Fibroblast of villous mesenchyme (primary cell): Measurements from ENCODE around the gene CBX5. TPM values are rescaled to one million over a fixed set of nuclear protein-coding genes. Genes with fewer than 3 reads are reported as not detected.
A peak's percentile ranks its signal among the peaks of the same experiment; 100 is the strongest.

Experiments
- DNase-seq: peaks from one replicate; pipeline ENCODE4 v3.0.0-alpha.2; 2010; ENCODE audit warnings: low read depth
- H3K4me3 ChIP-seq: 2 replicates; pipeline ENCODE4 v1.5.1; 2011; ENCODE audit warnings: low read depth, mild to moderate bottlenecking, low read length
- CTCF ChIP-seq: IDR thresholded peaks from 2 replicates; pipeline ENCODE4 v1.5.1; 2012; ENCODE audit warnings: low read depth, mild to moderate bottlenecking, low read length; ENCODE audit not compliant: insufficient read depth
- total RNA-seq: library from RNA; depleted of rRNA; stranded (reverse); fragments of >200 nt; gene quantifications from 2 replicates; pipeline ENCODE4 v1.2.3, GENCODE V29; 2012

Gene CBX5
- total RNA-seq, 1 donor: 68.7 TPM

GRCh38 chr12:54299515-54300224 lies 19.7 kb upstream of the CBX5 start:
- TF ChIP-seq CTCF: no peak
- DNase-seq: no peak
- no peak overlapping the region for H3K4me3 ChIP-seq

- no peak for DNase-seq
- no peak for TF ChIP-seq CTCF
Measured at GRCh38 chr12:54298904-54299303, 19.0 kb upstream of the CBX5 start.

GRCh38 chr12:54296393-54297099 lies 16.6 kb upstream of the CBX5 start:
- TF ChIP-seq CTCF: no peak
- no peak for DNase-seq
- no peak overlapping the region for H3K4me3 ChIP-seq

More at GRCh38 chr12:54298904-54299303, 19.0 kb upstream of the CBX5 start:
- no peak overlapping the region for H3K4me3 ChIP-seq

- no peak for TF ChIP-seq CTCF
- DNase-seq: no peak
- H3K4me3 ChIP-seq: no peak overlapping the region
Measured at GRCh38 chr12:54294953-54295566, 15.1 kb upstream of the CBX5 start.

- no peak overlapping the region for H3K4me3 ChIP-seq
- peak; percentile 49 for DNase-seq
- TF ChIP-seq CTCF: peak; percentile 91
Measured at GRCh38 chr12:54294152-54294952, 14.4 kb upstream of the CBX5 start.

- H3K4me3 ChIP-seq: no peak overlapping the region
- no peak for DNase-seq
Measured at GRCh38 chr12:54292931-54293241, 13.0 kb upstream of the CBX5 start.

More at GRCh38 chr12:54292931-54293241, 13.0 kb upstream of the CBX5 start:
- no peak for TF ChIP-seq CTCF
